Cardiac septum (tissue), 1 donor: Measurements from ENCODE around the gene SLC35C1. TPM values are rescaled to one million over a fixed set of nuclear protein-coding genes. Genes with fewer than 3 reads are reported as not detected.

Experiments used
- DNase-seq: peaks from one replicate; pipeline ENCODE4 v3.0.0-alpha.2; 2020; ENCODE audit warnings: low spot score
- intact Hi-C: fragments of 100-400 bp; cut with DNase I; formaldehyde crosslinking; loops from one replicate; pipeline ENCODE4 v1.14.0; 2022
- long read RNA-seq: library from polyadenylated mRNA; unstranded; transcript quantifications from one replicate; pipeline ENCODE4 v2.0.0, GENCODE V29; 2021
- total RNA-seq: library from RNA; stranded (reverse); fragmentation: NEBNext Ultra II Directional; extraction: Animal tissue kit (Norgen Biotek cat#: 25700); gene quantifications from one replicate; pipeline ENCODE4 v1.2.1, GENCODE V29; 2021
- donor health status: DM: no; HTN: no; CAD: no.

SLC35C1 gene
- total RNA-seq: 7.5 TPM
- long read RNA-seq, full-length matches to known transcripts: 17 of 23 reads
- long read RNA-seq, partial matches to known transcripts: 4 of 23 reads
- long read RNA-seq, other reads (novel, unspliced or antisense): 2 of 23 reads

GRCh38 chr11:45804761-45805304, at the start of gene SLC35C1:
Gene SLC35C1 (plus strand): TSS chr11:45805149. CDS start chr11:45805802, 653 bp downstream.
- intact Hi-C loops: loop anchor here (2.0 kb wide), 1 partner anchor 42 kb away; the partner anchor contains the start of gene CRY2
- DNase-seq: peak; percentile 99

- no peak for DNase-seq
- intact Hi-C loops: loop anchor here (10.0 kb wide), 1 partner anchor 91 kb away; the partner anchor contains the start of gene CHST1
Observed at GRCh38 chr11:45755281-45755859, 49.6 kb upstream of the SLC35C1 start.

- intact Hi-C loops: loop anchor here (10.0 kb wide), 1 partner anchor 92 kb away; the partner anchor contains the start of gene CHST1
- DNase-seq: no peak
Observed at GRCh38 chr11:45756384-45757010, 48.5 kb upstream of the SLC35C1 start.

GRCh38 chr11:45757672-45758071, 47.3 kb upstream of the SLC35C1 start:
- DNase-seq: no peak
- intact Hi-C loops: loop anchor here (10.0 kb wide), 1 partner anchor 93 kb away; the partner anchor contains the start of gene CHST1

DNA sequence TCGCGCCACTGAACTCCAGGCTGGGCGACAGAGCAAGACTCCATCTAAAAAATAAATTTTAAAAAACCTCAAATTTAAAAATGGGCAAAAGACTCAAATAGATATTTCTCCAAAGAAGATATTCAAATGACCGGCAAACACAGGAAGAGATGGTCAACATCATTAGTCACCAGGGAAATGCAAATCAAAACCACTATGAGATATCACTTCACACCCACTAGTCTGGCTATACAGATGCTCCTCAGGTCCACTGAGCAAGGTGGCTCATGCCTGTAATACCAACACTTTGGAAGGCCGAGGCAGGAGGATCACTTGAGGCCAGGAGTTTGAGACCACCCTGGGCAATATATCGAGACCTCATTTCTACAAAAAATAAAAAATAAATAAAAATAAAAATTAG, 43.3 kb upstream of the SLC35C1 start:
- DNase-seq: no peak
- intact Hi-C loops: no loop called here

- DNase-seq: no peak
- intact Hi-C loops: no loop called here
Observed at GRCh38 chr11:45765107-45765668, 39.8 kb upstream of the SLC35C1 start.

- intact Hi-C loops: no loop called here
- DNase-seq: no peak
Observed at GRCh38 chr11:45765836-45766235, 39.1 kb upstream of the SLC35C1 start.

DNA sequence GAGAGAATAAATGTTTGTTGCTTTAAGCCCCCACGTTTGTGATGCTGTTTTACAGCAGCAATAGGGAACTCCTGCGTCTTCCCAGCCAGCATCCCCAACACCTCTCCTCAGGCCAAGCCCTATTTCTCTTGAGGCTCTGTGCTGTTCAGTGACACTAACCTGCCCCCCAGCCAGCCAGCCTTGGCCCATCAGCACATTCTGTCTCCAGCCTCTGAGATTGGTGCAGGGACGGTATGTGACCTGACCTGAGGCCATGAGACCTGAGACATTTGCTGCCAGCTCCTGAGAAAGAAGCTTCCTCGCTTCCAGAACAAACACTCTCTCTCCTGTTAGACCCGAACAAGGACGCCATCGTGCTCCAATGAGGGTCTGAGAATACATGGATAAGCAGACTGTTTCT, 38.5 kb upstream of the SLC35C1 start:
- intact Hi-C loops: no loop called here

GRCh38 chr11:45768486-45768885, 36.5 kb upstream of the SLC35C1 start:
- DNase-seq: no peak
- intact Hi-C loops: no loop called here

More for the DNA sequence above, 38.5 kb upstream of the SLC35C1 start:
- no peak for DNase-seq

DNA sequence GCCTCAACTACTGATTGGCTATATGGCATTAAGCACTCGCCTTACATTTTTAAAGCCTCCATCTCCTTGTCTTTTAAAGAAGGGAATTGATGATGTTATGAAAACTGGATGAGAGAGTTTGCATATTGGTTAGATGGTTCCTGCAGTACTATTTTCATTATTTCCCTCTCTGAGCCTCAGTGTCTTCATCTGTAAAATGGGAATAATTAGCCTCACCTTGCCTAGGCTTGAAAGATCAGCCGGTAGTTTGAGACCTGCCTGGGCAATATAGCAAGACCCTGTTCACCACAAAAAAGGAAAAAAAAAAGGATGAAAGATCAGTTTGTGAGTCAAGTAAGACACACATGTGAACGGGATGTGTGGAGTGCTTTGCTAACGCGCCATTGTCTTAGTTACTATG, 35.0 kb upstream of the SLC35C1 start:
- intact Hi-C loops: loop anchor here (2.0 to 5.0 kb wide), 4 partner anchors 113 to 428 kb away; no protein-coding TSS in a partner anchor
- no peak for DNase-seq

DNA sequence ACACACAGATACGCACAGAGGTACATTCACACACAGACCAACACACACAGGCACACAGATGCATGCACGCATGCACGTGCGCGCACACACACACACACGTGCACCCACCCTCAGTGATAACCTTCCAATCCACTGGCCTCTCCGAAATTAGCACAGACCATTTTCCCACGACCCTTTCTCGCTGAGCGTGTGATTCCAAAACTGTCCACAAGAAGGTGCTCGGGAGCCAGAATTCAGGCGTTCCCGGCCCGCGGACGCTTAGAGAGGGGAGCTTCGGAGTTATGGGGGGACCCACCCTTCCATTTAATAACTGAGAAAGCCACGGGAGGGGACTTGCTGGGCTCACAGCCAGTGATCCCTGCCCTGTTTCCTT, 33.8 kb upstream of the SLC35C1 start:
- intact Hi-C loops: loop anchor here (2.0 to 5.0 kb wide), 4 partner anchors 114 to 429 kb away; no protein-coding TSS in a partner anchor
- DNase-seq: peak; percentile 82

- intact Hi-C loops: loop anchor here (2.0 to 5.0 kb wide), 4 partner anchors 115 to 430 kb away; no protein-coding TSS in a partner anchor
- DNase-seq: peak; percentile 93
Observed at GRCh38 chr11:45771566-45772448, 33.1 kb upstream of the SLC35C1 start.

- intact Hi-C loops: loop anchor here (5.0 kb wide), 2 partner anchors 115 to 430 kb away; no protein-coding TSS in a partner anchor
- DNase-seq: no peak
Observed at GRCh38 chr11:45772449-45772774, 32.5 kb upstream of the SLC35C1 start.

DNA sequence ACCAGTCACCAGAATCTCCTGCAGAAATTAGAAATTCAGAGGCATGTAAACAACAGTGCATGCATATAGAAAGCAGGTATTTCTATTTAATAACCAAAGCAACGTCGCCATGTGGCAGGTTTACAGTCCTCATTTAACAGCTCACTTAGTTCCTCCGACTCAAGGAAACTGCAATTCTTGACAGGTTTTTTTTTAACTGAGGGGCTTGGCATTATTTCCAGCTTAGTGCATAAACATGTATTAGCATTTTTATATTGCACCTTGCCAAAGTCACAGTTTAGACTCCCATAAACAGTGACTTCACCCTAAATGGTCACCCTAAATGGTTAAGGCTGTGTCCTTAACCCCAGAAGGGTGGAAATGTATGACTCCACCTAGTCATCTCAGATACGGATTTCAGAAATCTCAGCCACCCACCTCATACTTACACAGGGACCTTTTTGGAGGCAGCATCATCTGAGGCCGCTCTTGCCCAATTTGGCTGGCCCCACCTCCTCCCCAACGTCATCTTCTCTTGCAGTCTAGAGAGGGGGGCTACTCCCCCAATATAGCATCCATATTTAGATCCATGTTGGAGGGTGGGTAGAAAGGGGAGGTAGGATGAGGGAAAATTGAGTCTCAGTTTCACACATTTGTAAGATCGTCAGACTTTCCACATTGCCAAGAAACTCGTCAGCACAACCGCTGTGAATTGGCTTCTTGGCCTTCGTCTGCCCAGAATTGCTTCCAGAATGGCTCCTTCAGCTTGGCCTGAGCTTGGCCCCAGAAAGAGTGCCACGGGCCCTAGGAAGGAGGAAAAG, 31.8 kb upstream of the SLC35C1 start:
- no peak for DNase-seq
- intact Hi-C loops: loop anchor here (5.0 kb wide), 2 partner anchors 116 to 431 kb away; no protein-coding TSS in a partner anchor

- intact Hi-C loops: loop anchor here (5.0 kb wide), 2 partner anchors 117 to 432 kb away; no protein-coding TSS in a partner anchor
- no peak for DNase-seq
Observed at GRCh38 chr11:45773786-45774655, 30.9 kb upstream of the SLC35C1 start.

- no peak for DNase-seq
- intact Hi-C loops: loop anchor here (5.0 kb wide), 2 partner anchors 117 to 432 kb away; no protein-coding TSS in a partner anchor
Observed at GRCh38 chr11:45774786-45775185, 30.2 kb upstream of the SLC35C1 start.
